ENCODE measurements around the gene ACP3. TPM values are rescaled to one million over a fixed set of nuclear protein-coding genes. Genes with fewer than 3 reads are reported as not detected.

The ACP3 gene
- total and polyA plus RNA-seq, 9 of the 15 experiments (the other 6 are each of a cell fraction or from before 2014, with no cell fraction given), result 0.08 to 1.1 (median 0.21) TPM

DNA sequence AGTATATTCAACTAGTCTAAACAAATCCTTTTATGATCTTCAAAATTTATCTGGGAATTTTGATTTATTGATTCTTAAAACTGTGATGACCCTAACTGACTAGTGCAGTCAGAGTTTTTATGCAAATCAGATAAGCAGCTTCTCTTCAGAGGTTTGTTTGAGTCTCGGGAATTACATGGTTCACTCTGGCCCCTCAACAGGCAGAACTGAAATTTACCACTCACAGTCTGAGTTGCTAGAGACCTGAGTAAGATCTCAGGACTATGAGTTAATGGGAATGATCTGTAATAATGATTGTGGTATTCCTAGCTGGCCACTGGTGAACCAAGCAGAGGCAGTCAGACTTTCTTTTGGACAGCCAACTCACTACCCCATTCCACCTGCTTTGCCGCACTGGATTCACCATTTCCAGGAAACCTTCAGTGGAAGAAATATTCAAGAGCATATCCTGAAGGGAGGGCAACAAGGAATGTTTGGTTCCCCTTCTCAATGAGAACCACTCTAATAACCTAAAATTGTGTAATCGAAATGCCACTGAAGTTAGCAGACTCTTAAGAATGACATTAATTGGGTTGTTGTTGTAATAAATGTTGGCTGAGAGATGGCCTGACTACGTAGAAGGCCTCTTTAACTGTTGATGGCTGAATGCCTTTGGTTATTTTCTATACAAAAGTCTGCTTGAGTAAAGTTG lies 88.5 kb downstream of the ACP3 start:
- Histone ChIP-seq H4K20me1 (replicated peaks; ENCODE audit: control insufficient read depth, insufficient read depth, low read length) (no peaks in the 10 kb centered on the region), H3K36me3 (ENCODE audit: control insufficient read depth, insufficient read depth, low read length) (no peaks in the 10 kb centered on the region), H3K27ac (ENCODE audit: extremely low read depth, low read depth, low read length) (no peak overlapping the region), H3K9ac (ENCODE audit: insufficient read depth in 1 of 2, low read depth in 2 of 2, low read length in 2 of 2) (no peak overlapping the region), H3K4me2 (ENCODE audit: insufficient read depth, low read length) (no peak overlapping the region), H3K4me3 (no peak overlapping the region), H3K4me1 (replicated peaks in 1 of 2; ENCODE audit: control insufficient read depth in 2 of 2, insufficient read depth in 2 of 2, low read length in 2 of 2) (no peaks in the 10 kb centered on the region), H3K27me3 (ENCODE audit: control insufficient read depth in 2 of 2, insufficient read depth in 2 of 2, low read length in 2 of 2) (peaks cover 0 to 7% of the 10 kb centered on the region in 2 experiments; a peak in 1 of 5 replicates), H3K9me3 (replicated peaks; ENCODE audit: control insufficient read depth, insufficient read depth, low read depth, low read length) (no peaks in the 10 kb centered on the region), H3K79me2 (ENCODE audit: control insufficient read depth, insufficient read depth, low read length) (no peaks in the 10 kb centered on the region), H2AFZ (ENCODE audit: low read depth, low read length) (no peak overlapping the region), H3K9me1 (ENCODE audit: control insufficient read depth, insufficient read depth, low read length) (no peaks in the 10 kb centered on the region)
- 8% methylated on average over 4 of the region's 4 CpGs for WGBS (ENCODE audit: insufficient coverage, low coverage, missing lambda C conversion rate)
- ChIA-PET POLR2A (interaction anchor here (0.6 kb wide), 1 partner anchor 220 kb away, joined by 3 read pairs; no protein-coding TSS in a partner anchor), CTCF (ENCODE audit: low intra/inter-chr PET ratio) (no interaction called here)
- intact Hi-C loops (cut with micrococcal nuclease) (no loop called here), in situ Hi-C loops (cut with MboI) (no loop called here)
- BruUV-seq (replicated peaks), result no TSS peak
- no peak for FAIRE-seq
- DNase-seq (ENCODE audit: extremely low read depth in 1 of 4, low spot score in 3 of 4), result no peak
- ATAC-seq, result no peak
- no peak for TF ChIP-seq BDP1 (IDR thresholded peaks at IDR 0.05; ENCODE audit: insufficient read depth, insufficient read length)
- TF ChIP-seq HNRNPH1 (optimal IDR thresholded peaks at IDR 0.05; ENCODE audit: low read depth, low read length), result no peak
- TF ChIP-seq POLR2H (tag; IDR thresholded peaks at IDR 0.05; ENCODE audit: low read depth), result no peak
- no peak for TF ChIP-seq ZNF277 (CRISPR knock-in tag; IDR thresholded peaks at IDR 0.05; ENCODE audit: borderline replicate concordance)
- no peak for TF ChIP-seq ZBTB9 (CRISPR knock-in tag; IDR thresholded peaks at IDR 0.05)
- TF ChIP-seq, protein P1, sequence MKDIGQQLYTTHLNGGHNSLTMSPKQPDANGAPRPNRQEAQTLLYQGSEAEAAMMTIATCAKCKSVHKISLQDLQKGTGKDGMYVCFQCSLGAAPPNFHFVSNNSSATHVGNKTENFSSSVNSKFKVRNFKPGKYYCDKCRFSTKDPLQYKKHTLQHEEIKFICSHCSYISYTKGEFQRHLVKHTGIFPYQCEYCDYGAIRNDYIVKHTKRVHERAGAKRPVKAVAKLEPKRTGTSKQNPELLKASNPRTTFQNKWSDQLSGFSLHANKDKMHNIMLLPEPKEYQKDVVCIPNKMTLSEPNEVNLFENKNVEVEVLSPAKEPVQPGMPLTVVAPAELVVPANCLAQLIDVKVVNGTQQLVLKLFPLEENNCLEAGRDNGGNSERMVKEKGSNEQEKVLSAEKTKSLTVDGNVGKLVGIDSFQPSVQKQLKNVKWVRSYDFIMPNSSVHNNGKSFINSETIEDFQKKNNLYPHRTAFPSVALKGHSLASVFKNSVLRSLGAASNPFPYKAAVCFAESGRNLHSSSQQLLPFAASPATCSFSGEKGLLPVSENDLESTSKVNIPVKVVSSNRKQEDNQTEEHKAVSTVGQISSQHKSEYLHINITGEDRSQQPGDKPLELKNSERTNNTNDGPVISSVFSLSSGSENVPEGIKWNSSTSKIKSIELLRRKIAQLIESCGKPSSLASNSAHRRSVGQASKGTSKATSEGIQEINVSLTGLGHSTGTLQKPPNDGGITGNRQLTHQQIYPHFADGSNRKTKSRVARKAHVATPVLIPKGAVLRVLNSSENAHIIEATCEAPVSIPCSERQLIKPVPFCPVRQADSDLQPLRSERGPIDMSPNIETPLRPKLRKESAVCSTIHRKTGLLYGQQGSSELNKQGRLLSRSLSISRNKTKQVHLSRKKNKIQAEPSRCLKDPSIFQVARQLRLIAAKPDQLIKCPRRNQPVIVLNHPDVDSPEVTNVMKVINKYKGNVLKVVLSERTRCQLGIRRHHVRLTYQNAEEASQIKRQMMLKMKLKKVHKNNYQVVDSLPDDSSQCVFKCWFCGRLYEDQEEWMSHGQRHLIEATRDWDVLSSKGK (CRISPR knock-in tag; IDR thresholded peaks at IDR 0.05), result no peak
- no peak for TF ChIP-seq MECOM (CRISPR knock-in tag; IDR thresholded peaks at IDR 0.05)
- TF ChIP-seq TRIM28 (IDR thresholded peaks at IDR 0.05), result no peak
- no peak for TF ChIP-seq FOXA3 (CRISPR knock-in tag; conservative IDR thresholded peaks at IDR 0.05 in 1 of 2, IDR thresholded peaks at IDR 0.05 in 1 of 2)
- TF ChIP-seq ZNF445 (CRISPR knock-in tag; IDR thresholded peaks at IDR 0.05; ENCODE audit: low read depth), result no peak
- TF ChIP-seq ZNF212 (CRISPR knock-in tag; IDR thresholded peaks at IDR 0.05), result no peak
- no peak for TF ChIP-seq DNMT1 (IDR thresholded peaks at IDR 0.05)
- TF ChIP-seq PTBP1 (IDR thresholded peaks at IDR 0.05; ENCODE audit: low read depth, low read length), result no peak
- no peak for TF ChIP-seq ZFX (CRISPR knock-in tag; IDR thresholded peaks at IDR 0.05)
- TF ChIP-seq MAFK (IDR thresholded peaks at IDR 0.05; ENCODE audit: low read length), result no peak
- TF ChIP-seq, protein P2, sequence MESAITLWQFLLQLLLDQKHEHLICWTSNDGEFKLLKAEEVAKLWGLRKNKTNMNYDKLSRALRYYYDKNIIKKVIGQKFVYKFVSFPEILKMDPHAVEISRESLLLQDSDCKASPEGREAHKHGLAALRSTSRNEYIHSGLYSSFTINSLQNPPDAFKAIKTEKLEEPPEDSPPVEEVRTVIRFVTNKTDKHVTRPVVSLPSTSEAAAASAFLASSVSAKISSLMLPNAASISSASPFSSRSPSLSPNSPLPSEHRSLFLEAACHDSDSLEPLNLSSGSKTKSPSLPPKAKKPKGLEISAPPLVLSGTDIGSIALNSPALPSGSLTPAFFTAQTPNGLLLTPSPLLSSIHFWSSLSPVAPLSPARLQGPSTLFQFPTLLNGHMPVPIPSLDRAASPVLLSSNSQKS (CRISPR knock-in tag; IDR thresholded peaks at IDR 0.05), result no peak

Measured in K562 (cell line).